HEK293 (cell line): ENCODE data around the gene ZNF536.

ENCODE experiments used
- CTCF ChIA-PET: fragments of 350-600 bp; formaldehyde crosslinking; extraction: SDS; loops from one replicate; lab custom pipeline; 2021; ENCODE audit warnings: antibody characterized with exemption; lab: Yijun Ruan, JAX
- POLR2A ChIA-PET: fragments of 300-600 bp; formaldehyde crosslinking; extraction: SDS; loops from one replicate; lab custom pipeline; 2020; ENCODE audit warnings: antibody characterized with exemption, inconsistent platforms; lab: Yijun Ruan, JAX
- H3K27ac ChIP-seq: fragments of 200-500 bp; sonication (Bioruptor generic); 2 replicates; pipeline ENCODE4 v1.5.1; 2014; ENCODE audit warnings: low read depth, low read length, control low read depth, inconsistent platforms; ENCODE audit errors: extremely low read depth
- H3K36me3 ChIP-seq, 2 experiments: fragments of 200-500 bp in 1 of 2; sonication (Bioruptor generic) in 1 of 2; 1 replicate in 1 of 2; 2 replicates in 1 of 2; pipeline ENCODE4 v1.5.1; 2014 to 2017; ENCODE audit warnings: inconsistent platforms in 2 of 2, low read length in 2 of 2; ENCODE audit not compliant: control insufficient read depth in 2 of 2, insufficient read depth in 1 of 2
- H3K4me1 ChIP-seq: fragments of 200-500 bp; sonication (Bioruptor generic); 2 replicates; pipeline ENCODE4 v1.5.1; 2014; ENCODE audit warnings: mild to moderate bottlenecking, low read length, inconsistent platforms; ENCODE audit not compliant: control insufficient read depth, insufficient read depth
- H3K4me3 ChIP-seq: 2 replicates; pipeline ENCODE4 v1.5.1; 2011; ENCODE audit warnings: low read depth, mild to moderate bottlenecking, control low read depth, low read length, moderate library complexity
- H3K9me3 ChIP-seq: fragments of 200-500 bp; sonication (Bioruptor generic); 2 replicates; pipeline ENCODE4 v1.5.1; 2014; ENCODE audit warnings: low read depth, low read length, inconsistent platforms; ENCODE audit not compliant: control insufficient read depth, insufficient read depth
- GLIS1 ChIP-seq: fragments of 450-650 bp; formaldehyde crosslinking; IDR thresholded peaks from 2 replicates; pipeline ENCODE4 v1.5.1; 2016; ENCODE audit warnings: missing biosample characterization, missing genetic modification characterization
- KLF10 ChIP-seq: fragments of 450-650 bp; IDR thresholded peaks from 2 replicates; pipeline ENCODE4 v1.5.1; 2018; ENCODE audit warnings: missing biosample characterization, mild to moderate bottlenecking, missing genetic modification characterization
- PRDM1 ChIP-seq: fragments of 450-650 bp; formaldehyde crosslinking; IDR thresholded peaks from 2 replicates; pipeline ENCODE4; 2016; ENCODE audit warnings: missing biosample characterization, missing genetic modification characterization
- REPIN1 ChIP-seq: fragments of 450-650 bp; formaldehyde crosslinking; IDR thresholded peaks from 2 replicates; pipeline ENCODE4 v1.5.1; 2017; ENCODE audit warnings: missing biosample characterization, missing genetic modification characterization, low read depth
- SP2 ChIP-seq: fragments of 450-650 bp; formaldehyde crosslinking; IDR thresholded peaks from 2 replicates; pipeline ENCODE4 v1.5.1; 2016; ENCODE audit warnings: missing biosample characterization, missing genetic modification characterization
- WT1 ChIP-seq: fragments of 450-650 bp; formaldehyde crosslinking; IDR thresholded peaks from 2 replicates; pipeline ENCODE4 v1.5.1; 2016; ENCODE audit warnings: missing biosample characterization, missing genetic modification characterization
- ZFP3 ChIP-seq: fragments of 450-650 bp; formaldehyde crosslinking; IDR thresholded peaks from 2 replicates; pipeline ENCODE4 v1.5.1; 2016; ENCODE audit warnings: low read depth, missing biosample characterization, missing genetic modification characterization
- ZNF155 ChIP-seq: fragments of 450-650 bp; formaldehyde crosslinking; IDR thresholded peaks from 2 replicates; pipeline ENCODE4 v1.5.1; 2016; ENCODE audit warnings: missing biosample characterization, missing genetic modification characterization
- ZNF202 ChIP-seq: fragments of 450-650 bp; formaldehyde crosslinking; IDR thresholded peaks from 2 replicates; pipeline ENCODE4 v1.5.1; 2016; ENCODE audit warnings: missing biosample characterization, missing genetic modification characterization, borderline replicate concordance
- ZNF274 ChIP-seq, 2 experiments: fragments of 200-500 bp in 1 of 2; fragments of 450-650 bp in 1 of 2; sonication (Bioruptor generic) in 1 of 2; formaldehyde crosslinking in 1 of 2; IDR thresholded peaks; 2 replicates each; pipeline versions ENCODE4 v1.5.1 to v1.6.1; 2014 to 2016; ENCODE audit warnings: borderline replicate concordance in 1 of 2, inconsistent platforms in 1 of 2, low read length in 1 of 2, missing biosample characterization in 1 of 2, missing genetic modification characterization in 1 of 2
- ZNF292 ChIP-seq: fragments of 450-650 bp; formaldehyde crosslinking; IDR thresholded peaks from 2 replicates; pipeline ENCODE4 v1.5.1; 2016; ENCODE audit warnings: low read depth, missing biosample characterization, missing genetic modification characterization, borderline replicate concordance
- ZNF302 ChIP-seq: fragments of 450-650 bp; formaldehyde crosslinking; IDR thresholded peaks from 2 replicates; pipeline ENCODE4 v1.5.1; 2016; ENCODE audit warnings: missing biosample characterization, missing genetic modification characterization, low read depth
- ZNF354C ChIP-seq: fragments of 450-650 bp; formaldehyde crosslinking; IDR thresholded peaks from 2 replicates; pipeline ENCODE4 v1.5.1; 2016; ENCODE audit warnings: missing biosample characterization, missing genetic modification characterization, low read depth, borderline replicate concordance
- ZNF366 ChIP-seq: fragments of 450-650 bp; formaldehyde crosslinking; conservative IDR thresholded peaks from 2 replicates; pipeline ENCODE4 v1.5.1; 2016; ENCODE audit warnings: missing biosample characterization, missing genetic modification characterization
- ZNF416 ChIP-seq: fragments of 450-650 bp; formaldehyde crosslinking; IDR thresholded peaks from 2 replicates; pipeline ENCODE4 v1.5.1; 2016; ENCODE audit warnings: missing biosample characterization, missing genetic modification characterization
- ZNF521 ChIP-seq: fragments of 450-650 bp; formaldehyde crosslinking; IDR thresholded peaks from 2 replicates; pipeline ENCODE4 v1.5.1; 2017; ENCODE audit warnings: missing biosample characterization, mild to moderate bottlenecking, missing genetic modification characterization
- ZNF596 ChIP-seq: fragments of 450-650 bp; IDR thresholded peaks from 2 replicates; pipeline ENCODE4 v1.5.0; 2018; ENCODE audit warnings: missing biosample characterization, mild to moderate bottlenecking, missing genetic modification characterization, moderate library complexity
- ZNF629 ChIP-seq: fragments of 450-650 bp; formaldehyde crosslinking; IDR thresholded peaks from 2 replicates; pipeline ENCODE4 v1.5.1; 2017; ENCODE audit warnings: missing biosample characterization, missing genetic modification characterization
- ZNF658 ChIP-seq: fragments of 450-650 bp; formaldehyde crosslinking; IDR thresholded peaks from 2 replicates; pipeline ENCODE4; 2016; ENCODE audit warnings: missing biosample characterization, missing genetic modification characterization
- ZNF768 ChIP-seq: fragments of 450-650 bp; formaldehyde crosslinking; IDR thresholded peaks from 2 replicates; pipeline ENCODE4 v1.5.1; 2018; ENCODE audit warnings: missing biosample characterization, mild to moderate bottlenecking, missing genetic modification characterization
- ZNF791 ChIP-seq: fragments of 450-650 bp; formaldehyde crosslinking; IDR thresholded peaks from 2 replicates; pipeline ENCODE4 v1.5.1; 2016; ENCODE audit warnings: missing biosample characterization, missing genetic modification characterization
- ZNF837 ChIP-seq: fragments of 450-650 bp; formaldehyde crosslinking; IDR thresholded peaks from 2 replicates; pipeline ENCODE4 v1.5.1; 2016; ENCODE audit warnings: missing biosample characterization, missing genetic modification characterization
- ZSCAN16 ChIP-seq: fragments of 450-650 bp; formaldehyde crosslinking; IDR thresholded peaks from 2 replicates; pipeline ENCODE4 v1.5.1; 2016; ENCODE audit warnings: missing biosample characterization, missing genetic modification characterization
- TF ChIP-seq, protein P1 (sequence below): fragments of 450-650 bp; formaldehyde crosslinking; IDR thresholded peaks from 2 replicates; pipeline ENCODE4 v1.5.1; 2016; ENCODE audit warnings: missing biosample characterization, missing genetic modification characterization, low read depth
- TF ChIP-seq, protein P2 (sequence below): fragments of 450-650 bp; formaldehyde crosslinking; IDR thresholded peaks from 2 replicates; pipeline ENCODE4 v1.5.1; 2017; ENCODE audit warnings: missing biosample characterization, missing genetic modification characterization
- TF ChIP-seq, protein P3 (sequence below): fragments of 450-650 bp; formaldehyde crosslinking; IDR thresholded peaks from 2 replicates; pipeline ENCODE4 v1.5.1; 2016; ENCODE audit warnings: missing biosample characterization, missing genetic modification characterization
- TF ChIP-seq, protein P4 (sequence below): fragments of 450-650 bp; formaldehyde crosslinking; IDR thresholded peaks from 2 replicates; pipeline ENCODE4 v1.5.0; 2017; ENCODE audit warnings: missing biosample characterization, missing genetic modification characterization, borderline replicate concordance
- TF ChIP-seq, protein P5 (sequence below): fragments of 450-650 bp; formaldehyde crosslinking; IDR thresholded peaks from 2 replicates; pipeline ENCODE4 v1.5.1; 2016; ENCODE audit warnings: missing biosample characterization, missing genetic modification characterization
- TF ChIP-seq, protein P6 (sequence below): fragments of 450-650 bp; formaldehyde crosslinking; IDR thresholded peaks from 2 replicates; pipeline ENCODE4 v1.5.1; 2016; ENCODE audit warnings: missing biosample characterization, missing genetic modification characterization

The ZNF536 gene

DNA sequence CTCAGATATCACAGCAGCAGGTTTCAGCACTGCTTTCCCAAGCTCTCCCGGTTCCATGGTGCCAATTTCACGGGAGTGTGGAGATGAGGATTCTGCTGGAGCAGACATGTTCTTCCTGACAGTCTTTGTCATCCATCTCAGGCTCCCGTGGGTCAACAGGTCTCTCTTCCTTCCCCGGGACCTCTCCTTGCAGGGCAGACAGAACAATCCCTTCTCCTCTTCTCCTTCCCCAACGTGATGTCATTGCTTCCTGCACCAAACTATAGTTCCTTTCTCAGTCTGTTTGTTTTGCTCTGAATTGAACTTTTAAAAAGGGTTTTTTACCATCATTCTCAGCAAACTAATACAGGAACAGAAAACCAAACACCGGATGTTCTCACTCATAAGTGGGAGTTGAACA, 107.9 kb downstream of the ZNF536 start (continued):
- TF ChIP-seq ZNF354C (tag by site-specific recombination) (no peak), ZNF155 (no peak), ZNF521 (tag by site-specific recombination) (no peak), ZNF202 (no peak), ZNF366 (tag by site-specific recombination) (no peak), ZNF596 (tag by site-specific recombination) (no peak), ZNF791 (no peak), ZNF837 (tag by site-specific recombination) (no peak), ZNF302 (no peak), ZNF292 (tag by site-specific recombination) (no peak), ZNF768 (tag by site-specific recombination) (no peak), GLIS1 (no peak)
- TF ChIP-seq, protein P1, sequence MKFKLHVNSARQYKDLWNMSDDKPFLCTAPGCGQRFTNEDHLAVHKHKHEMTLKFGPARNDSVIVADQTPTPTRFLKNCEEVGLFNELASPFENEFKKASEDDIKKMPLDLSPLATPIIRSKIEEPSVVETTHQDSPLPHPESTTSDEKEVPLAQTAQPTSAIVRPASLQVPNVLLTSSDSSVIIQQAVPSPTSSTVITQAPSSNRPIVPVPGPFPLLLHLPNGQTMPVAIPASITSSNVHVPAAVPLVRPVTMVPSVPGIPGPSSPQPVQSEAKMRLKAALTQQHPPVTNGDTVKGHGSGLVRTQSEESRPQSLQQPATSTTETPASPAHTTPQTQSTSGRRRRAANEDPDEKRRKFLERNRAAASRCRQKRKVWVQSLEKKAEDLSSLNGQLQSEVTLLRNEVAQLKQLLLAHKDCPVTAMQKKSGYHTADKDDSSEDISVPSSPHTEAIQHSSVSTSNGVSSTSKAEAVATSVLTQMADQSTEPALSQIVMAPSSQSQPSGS (tag by site-specific recombination) = 0 out of 2 replicates have a peak, but pooled peaks have one; percentile 19
- TF ChIP-seq, protein P2, sequence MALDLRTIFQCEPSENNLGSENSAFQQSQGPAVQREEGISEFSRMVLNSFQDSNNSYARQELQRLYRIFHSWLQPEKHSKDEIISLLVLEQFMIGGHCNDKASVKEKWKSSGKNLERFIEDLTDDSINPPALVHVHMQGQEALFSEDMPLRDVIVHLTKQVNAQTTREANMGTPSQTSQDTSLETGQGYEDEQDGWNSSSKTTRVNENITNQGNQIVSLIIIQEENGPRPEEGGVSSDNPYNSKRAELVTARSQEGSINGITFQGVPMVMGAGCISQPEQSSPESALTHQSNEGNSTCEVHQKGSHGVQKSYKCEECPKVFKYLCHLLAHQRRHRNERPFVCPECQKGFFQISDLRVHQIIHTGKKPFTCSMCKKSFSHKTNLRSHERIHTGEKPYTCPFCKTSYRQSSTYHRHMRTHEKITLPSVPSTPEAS (tag by site-specific recombination) = no peak
- TF ChIP-seq, protein P3, sequence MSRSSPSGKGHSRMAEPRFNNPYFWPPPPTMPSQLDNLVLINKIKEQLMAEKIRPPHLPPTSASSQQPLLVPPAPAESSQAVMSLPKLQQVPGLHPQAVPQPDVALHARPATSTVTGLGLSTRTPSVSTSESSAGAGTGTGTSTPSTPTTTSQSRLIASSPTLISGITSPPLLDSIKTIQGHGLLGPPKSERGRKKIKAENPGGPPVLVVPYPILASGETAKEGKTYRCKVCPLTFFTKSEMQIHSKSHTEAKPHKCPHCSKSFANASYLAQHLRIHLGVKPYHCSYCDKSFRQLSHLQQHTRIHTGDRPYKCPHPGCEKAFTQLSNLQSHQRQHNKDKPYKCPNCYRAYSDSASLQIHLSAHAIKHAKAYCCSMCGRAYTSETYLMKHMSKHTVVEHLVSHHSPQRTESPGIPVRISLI (tag by site-specific recombination) = no peak
- TF ChIP-seq, protein P4, sequence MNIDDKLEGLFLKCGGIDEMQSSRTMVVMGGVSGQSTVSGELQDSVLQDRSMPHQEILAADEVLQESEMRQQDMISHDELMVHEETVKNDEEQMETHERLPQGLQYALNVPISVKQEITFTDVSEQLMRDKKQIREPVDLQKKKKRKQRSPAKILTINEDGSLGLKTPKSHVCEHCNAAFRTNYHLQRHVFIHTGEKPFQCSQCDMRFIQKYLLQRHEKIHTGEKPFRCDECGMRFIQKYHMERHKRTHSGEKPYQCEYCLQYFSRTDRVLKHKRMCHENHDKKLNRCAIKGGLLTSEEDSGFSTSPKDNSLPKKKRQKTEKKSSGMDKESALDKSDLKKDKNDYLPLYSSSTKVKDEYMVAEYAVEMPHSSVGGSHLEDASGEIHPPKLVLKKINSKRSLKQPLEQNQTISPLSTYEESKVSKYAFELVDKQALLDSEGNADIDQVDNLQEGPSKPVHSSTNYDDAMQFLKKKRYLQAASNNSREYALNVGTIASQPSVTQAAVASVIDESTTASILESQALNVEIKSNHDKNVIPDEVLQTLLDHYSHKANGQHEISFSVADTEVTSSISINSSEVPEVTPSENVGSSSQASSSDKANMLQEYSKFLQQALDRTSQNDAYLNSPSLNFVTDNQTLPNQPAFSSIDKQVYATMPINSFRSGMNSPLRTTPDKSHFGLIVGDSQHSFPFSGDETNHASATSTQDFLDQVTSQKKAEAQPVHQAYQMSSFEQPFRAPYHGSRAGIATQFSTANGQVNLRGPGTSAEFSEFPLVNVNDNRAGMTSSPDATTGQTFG (tag by site-specific recombination) = no peak
- TF ChIP-seq, all 188 proteins: peak for 4

DNA sequence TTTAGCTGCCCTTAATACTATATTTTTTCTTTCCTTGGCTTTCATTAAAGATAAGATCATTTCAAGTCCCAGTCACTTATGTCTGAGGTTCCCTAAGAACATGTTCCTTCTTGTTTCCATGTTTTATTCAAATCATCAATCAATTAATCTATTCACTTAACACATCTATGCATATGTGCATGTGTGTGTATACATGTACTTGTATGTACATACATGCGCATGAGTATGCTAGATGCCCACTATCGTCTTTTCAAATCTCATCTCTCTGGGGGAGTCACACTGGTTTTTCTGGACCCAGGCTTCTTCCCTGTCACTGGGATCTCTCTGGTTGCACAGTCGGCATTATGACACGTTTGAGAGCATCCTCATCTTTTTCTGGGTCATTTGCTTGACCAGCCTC, 108.9 kb downstream of the ZNF536 start:
- H3K4me3 ChIP-seq = no peak overlapping the region
- H3K4me1 ChIP-seq = peaks cover 10% of the 10 kb centered on the region
- no peak overlapping the region for H3K27ac ChIP-seq
- ChIA-PET POLR2A (no interaction called here), CTCF (no interaction called here)
- peaks cover 3% of the 10 kb centered on the region; the same call in 1 of the 2 replicates for H3K9me3 ChIP-seq
- H3K36me3 ChIP-seq = peaks cover 0 to 3% of the 10 kb centered on the region in 2 experiments; a peak in 1 of 3 replicates
- TF ChIP-seq PRDM1 (tag by site-specific recombination) = no peak
- TF ChIP-seq, protein P5, sequence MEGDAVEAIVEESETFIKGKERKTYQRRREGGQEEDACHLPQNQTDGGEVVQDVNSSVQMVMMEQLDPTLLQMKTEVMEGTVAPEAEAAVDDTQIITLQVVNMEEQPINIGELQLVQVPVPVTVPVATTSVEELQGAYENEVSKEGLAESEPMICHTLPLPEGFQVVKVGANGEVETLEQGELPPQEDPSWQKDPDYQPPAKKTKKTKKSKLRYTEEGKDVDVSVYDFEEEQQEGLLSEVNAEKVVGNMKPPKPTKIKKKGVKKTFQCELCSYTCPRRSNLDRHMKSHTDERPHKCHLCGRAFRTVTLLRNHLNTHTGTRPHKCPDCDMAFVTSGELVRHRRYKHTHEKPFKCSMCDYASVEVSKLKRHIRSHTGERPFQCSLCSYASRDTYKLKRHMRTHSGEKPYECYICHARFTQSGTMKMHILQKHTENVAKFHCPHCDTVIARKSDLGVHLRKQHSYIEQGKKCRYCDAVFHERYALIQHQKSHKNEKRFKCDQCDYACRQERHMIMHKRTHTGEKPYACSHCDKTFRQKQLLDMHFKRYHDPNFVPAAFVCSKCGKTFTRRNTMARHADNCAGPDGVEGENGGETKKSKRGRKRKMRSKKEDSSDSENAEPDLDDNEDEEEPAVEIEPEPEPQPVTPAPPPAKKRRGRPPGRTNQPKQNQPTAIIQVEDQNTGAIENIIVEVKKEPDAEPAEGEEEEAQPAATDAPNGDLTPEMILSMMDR (tag by site-specific recombination) = no peak
- TF ChIP-seq ZNF274 (IDR thresholded peaks at IDR 0.05; ENCODE audit: low read length) = no peak
- TF ChIP-seq ZNF274 (tag by site-specific recombination; IDR thresholded peaks at IDR 0.05; ENCODE audit: borderline replicate concordance) = no peak
- TF ChIP-seq ZNF416 (tag by site-specific recombination) = no peak
- no peak for TF ChIP-seq ZSCAN16
- no peak for TF ChIP-seq ZNF658 (tag by site-specific recombination)
- no peak for TF ChIP-seq REPIN1 (tag by site-specific recombination)
- TF ChIP-seq KLF10 (tag by site-specific recombination) = no peak
- TF ChIP-seq ZFP3 = no peak
- no peak for TF ChIP-seq WT1 (tag by site-specific recombination)
- TF ChIP-seq ZNF629 (tag by site-specific recombination) = no peak
- TF ChIP-seq SP2 (tag by site-specific recombination) = no peak
- TF ChIP-seq, protein P6, sequence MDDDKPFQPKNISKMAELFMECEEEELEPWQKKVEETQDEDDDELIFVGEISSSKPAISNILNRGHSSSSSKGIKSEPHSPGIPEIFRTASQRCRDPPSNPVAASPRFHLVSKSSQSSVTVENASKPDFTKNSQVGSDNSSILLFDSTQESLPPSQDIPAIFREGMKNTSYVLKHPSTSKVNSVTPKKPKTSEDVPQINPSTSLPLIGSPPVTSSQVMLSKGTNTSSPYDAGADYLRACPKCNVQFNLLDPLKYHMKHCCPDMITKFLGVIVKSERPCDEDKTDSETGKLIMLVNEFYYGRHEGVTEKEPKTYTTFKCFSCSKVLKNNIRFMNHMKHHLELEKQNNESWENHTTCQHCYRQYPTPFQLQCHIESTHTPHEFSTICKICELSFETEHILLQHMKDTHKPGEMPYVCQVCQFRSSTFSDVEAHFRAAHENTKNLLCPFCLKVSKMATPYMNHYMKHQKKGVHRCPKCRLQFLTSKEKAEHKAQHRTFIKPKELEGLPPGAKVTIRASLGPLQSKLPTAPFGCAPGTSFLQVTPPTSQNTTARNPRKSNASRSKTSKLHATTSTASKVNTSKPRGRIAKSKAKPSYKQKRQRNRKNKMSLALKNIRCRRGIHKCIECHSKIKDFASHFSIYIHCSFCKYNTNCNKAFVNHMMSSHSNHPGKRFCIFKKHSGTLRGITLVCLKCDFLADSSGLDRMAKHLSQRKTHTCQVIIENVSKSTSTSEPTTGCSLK (tag by site-specific recombination) = no peak
